ENCODE data around the gene ALG8.
A peak's percentile ranks its signal among the peaks of the same experiment; 100 is the strongest.

The ALG8 gene

DNA sequence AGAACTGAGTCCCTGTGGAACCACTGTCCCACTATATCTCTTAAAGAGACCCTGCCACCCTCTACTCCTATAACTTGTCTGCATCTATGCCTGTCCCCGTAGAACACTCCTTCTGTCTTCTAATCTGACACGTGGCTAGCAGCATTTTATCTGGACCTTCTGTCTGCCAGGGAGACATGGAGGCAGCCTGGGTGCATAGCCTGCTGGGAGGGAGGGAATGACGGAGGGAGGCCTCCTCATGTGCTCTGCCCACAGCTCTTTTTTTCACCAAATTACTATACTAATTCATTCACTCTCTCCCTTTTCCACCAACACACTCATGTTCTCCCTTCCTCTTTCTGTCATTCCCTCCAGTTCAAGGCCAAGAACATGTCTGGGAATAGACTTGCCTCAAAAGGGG, 83.3 kb downstream of the ALG8 start:
- H3K27me3 ChIP-seq (ENCODE audit: control insufficient read depth, insufficient read depth, low read length), result no peaks in the 10 kb centered on the region
- no peak overlapping the region for H3K9ac ChIP-seq (ENCODE audit: low read length)
- H3K4me3 ChIP-seq (ENCODE audit: low read depth, low read length), result no peak overlapping the region
- no peaks in the 10 kb centered on the region for H3K9me3 ChIP-seq (ENCODE audit: control insufficient read depth, insufficient read depth, low read depth, low read length)
- H3K27ac ChIP-seq (ENCODE audit: low read depth, low read length), result no peak overlapping the region
- no peaks in the 10 kb centered on the region for H3K36me3 ChIP-seq (ENCODE audit: control insufficient read depth, insufficient read depth, low read length)
- peaks cover 5% of the 10 kb centered on the region for H3K4me1 ChIP-seq (ENCODE audit: control insufficient read depth, insufficient read depth, low read length)

GRCh38 chr11:78054971-78055370, 84.5 kb downstream of the ALG8 start:
- Histone ChIP-seq H3K4me1 (ENCODE audit: control insufficient read depth, insufficient read depth, low read length) (peaks cover 13% of the 10 kb centered on the region), H3K27me3 (ENCODE audit: control insufficient read depth, insufficient read depth, low read length) (no peaks in the 10 kb centered on the region), H3K9ac (ENCODE audit: low read length) (no peak overlapping the region), H3K9me3 (ENCODE audit: control insufficient read depth, insufficient read depth, low read depth, low read length) (no peaks in the 10 kb centered on the region), H3K36me3 (ENCODE audit: control insufficient read depth, insufficient read depth, low read length) (no peaks in the 10 kb centered on the region), H3K4me3 (ENCODE audit: low read depth, low read length) (no peak overlapping the region), H3K27ac (ENCODE audit: low read depth, low read length) (no peak overlapping the region)

GRCh38 chr11:78050964-78051831, 88.2 kb downstream of the ALG8 start:
- H3K36me3 ChIP-seq (ENCODE audit: control insufficient read depth, insufficient read depth, low read length), result no peaks in the 10 kb centered on the region
- H3K4me3 ChIP-seq (ENCODE audit: low read depth, low read length), result no peak overlapping the region
- H3K4me1 ChIP-seq (ENCODE audit: control insufficient read depth, insufficient read depth, low read length), result peaks cover 15% of the 10 kb centered on the region
- H3K9me3 ChIP-seq (ENCODE audit: control insufficient read depth, insufficient read depth, low read depth, low read length), result no peaks in the 10 kb centered on the region
- no peaks in the 10 kb centered on the region for H3K27me3 ChIP-seq (ENCODE audit: control insufficient read depth, insufficient read depth, low read length)
- peak overlapping the region; percentile 50 for H3K9ac ChIP-seq (ENCODE audit: low read length)
- peak overlapping the region; percentile 71; the same call in 1 of the 2 replicates for H3K27ac ChIP-seq (ENCODE audit: low read depth, low read length)

All from HUES6 (cell line).